ENCODE measurements around the gene KHDC4. TPM values are rescaled to one million over a fixed set of nuclear protein-coding genes. Genes with fewer than 3 reads are reported as not detected.

Gene KHDC4
- total and polyA plus RNA-seq, 9 of the 15 experiments (the other 6 are each of a cell fraction or from before 2014, with no cell fraction given) = 12.1 to 185 (median 65.6) TPM

DNA sequence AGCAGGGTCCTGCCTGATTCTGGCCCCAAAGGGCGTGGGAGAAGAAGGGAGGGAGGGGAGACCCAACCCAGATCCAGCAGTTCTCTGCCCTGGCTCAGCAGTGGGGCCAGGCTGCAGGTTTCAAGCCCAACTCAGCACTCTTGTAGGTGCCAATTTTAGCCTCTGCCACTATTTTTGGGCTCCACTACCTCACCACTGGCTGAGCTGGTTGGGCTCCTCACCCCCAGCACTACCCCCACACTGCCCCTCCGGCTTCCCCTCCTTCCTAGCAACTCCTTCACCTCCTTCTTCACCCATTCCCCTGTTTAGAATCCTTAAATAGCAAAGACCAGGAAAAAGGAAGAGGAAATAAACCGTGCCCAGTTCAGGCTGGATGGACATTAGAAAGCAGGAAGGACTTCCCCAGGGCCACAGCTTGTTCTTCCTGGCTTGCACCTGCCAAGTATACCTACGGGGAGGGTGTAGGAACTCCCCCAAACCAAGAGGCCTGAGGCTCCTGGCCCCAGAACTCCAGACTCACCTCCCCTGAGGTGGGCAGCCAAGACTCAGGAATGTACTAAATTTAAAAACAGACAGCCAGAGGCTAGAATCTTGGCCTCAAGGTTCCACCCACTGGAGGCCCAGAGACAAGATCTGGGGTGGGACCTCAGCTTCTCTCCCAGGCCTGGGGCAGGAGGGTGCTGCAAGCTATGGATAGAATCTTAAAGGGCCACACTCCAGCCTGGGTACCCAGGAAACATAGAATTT lies 45.6 kb upstream of the KHDC4 start (continued):
- TF ChIP-seq HMBOX1 (IDR thresholded peaks at IDR 0.05) (no peak), TFAP4 (CRISPR knock-in tag; IDR thresholded peaks at IDR 0.05; ENCODE audit: borderline replicate concordance) (peak; percentile 22; the same call in 1 of the 2 replicates), HNRNPK (IDR thresholded peaks at IDR 0.05; ENCODE audit: low read depth, low read length, poor library complexity, severe bottlenecking) (no peak), ETV6 (IDR thresholded peaks at IDR 0.05; ENCODE audit: borderline replicate concordance in 1 of 2, low read depth in 2 of 2, low read length in 1 of 2) (no peak), ETV6 (CRISPR knock-in tag; IDR thresholded peaks at IDR 0.05; ENCODE audit: borderline replicate concordance) (no peak), PHB2 (IDR thresholded peaks at IDR 0.05; ENCODE audit: low read depth) (no peak), MTA1 (IDR thresholded peaks at IDR 0.05; ENCODE audit: borderline replicate concordance) (no peak), MEIS2 (IDR thresholded peaks at IDR 0.05; ENCODE audit: partially characterized antibody) (peak; percentile 80), E4F1 (CRISPR knock-in tag; IDR thresholded peaks at IDR 0.05; ENCODE audit: borderline replicate concordance) (no peak), ZNF217 (CRISPR knock-in tag; IDR thresholded peaks at IDR 0.05) (no peak), HINFP (tag; conservative IDR thresholded peaks at IDR 0.05; ENCODE audit: low read depth) (no peak), HNRNPLL (IDR thresholded peaks at IDR 0.05; ENCODE audit: low read depth, low read length, poor library complexity, severe bottlenecking) (no peak)
- TF ChIP-seq, protein P1, sequence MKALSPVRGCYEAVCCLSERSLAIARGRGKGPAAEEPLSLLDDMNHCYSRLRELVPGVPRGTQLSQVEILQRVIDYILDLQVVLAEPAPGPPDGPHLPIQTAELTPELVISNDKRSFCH (CRISPR knock-in tag; IDR thresholded peaks at IDR 0.05) = no peak
- TF ChIP-seq, protein P1 (tag; IDR thresholded peaks at IDR 0.05) = no peak
- TF ChIP-seq, protein P2, sequence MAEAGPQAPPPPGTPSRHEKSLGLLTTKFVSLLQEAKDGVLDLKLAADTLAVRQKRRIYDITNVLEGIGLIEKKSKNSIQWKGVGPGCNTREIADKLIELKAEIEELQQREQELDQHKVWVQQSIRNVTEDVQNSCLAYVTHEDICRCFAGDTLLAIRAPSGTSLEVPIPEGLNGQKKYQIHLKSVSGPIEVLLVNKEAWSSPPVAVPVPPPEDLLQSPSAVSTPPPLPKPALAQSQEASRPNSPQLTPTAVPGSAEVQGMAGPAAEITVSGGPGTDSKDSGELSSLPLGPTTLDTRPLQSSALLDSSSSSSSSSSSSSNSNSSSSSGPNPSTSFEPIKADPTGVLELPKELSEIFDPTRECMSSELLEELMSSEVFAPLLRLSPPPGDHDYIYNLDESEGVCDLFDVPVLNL (CRISPR knock-in tag; IDR thresholded peaks at IDR 0.05; ENCODE audit: low read depth) = no peak
- TF ChIP-seq, protein P3, sequence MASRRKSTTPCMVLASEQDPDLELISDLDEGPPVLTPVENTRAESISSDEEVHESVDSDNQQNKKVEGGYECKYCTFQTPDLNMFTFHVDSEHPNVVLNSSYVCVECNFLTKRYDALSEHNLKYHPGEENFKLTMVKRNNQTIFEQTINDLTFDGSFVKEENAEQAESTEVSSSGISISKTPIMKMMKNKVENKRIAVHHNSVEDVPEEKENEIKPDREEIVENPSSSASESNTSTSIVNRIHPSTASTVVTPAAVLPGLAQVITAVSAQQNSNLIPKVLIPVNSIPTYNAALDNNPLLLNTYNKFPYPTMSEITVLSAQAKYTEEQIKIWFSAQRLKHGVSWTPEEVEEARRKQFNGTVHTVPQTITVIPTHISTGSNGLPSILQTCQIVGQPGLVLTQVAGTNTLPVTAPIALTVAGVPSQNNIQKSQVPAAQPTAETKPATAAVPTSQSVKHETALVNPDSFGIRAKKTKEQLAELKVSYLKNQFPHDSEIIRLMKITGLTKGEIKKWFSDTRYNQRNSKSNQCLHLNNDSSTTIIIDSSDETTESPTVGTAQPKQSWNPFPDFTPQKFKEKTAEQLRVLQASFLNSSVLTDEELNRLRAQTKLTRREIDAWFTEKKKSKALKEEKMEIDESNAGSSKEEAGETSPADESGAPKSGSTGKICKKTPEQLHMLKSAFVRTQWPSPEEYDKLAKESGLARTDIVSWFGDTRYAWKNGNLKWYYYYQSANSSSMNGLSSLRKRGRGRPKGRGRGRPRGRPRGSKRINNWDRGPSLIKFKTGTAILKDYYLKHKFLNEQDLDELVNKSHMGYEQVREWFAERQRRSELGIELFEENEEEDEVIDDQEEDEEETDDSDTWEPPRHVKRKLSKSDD (conservative IDR thresholded peaks at IDR 0.05; ENCODE audit: low read length) = no peak

Measured in K562 (cell line).